K562 (cell line): Measurements from ENCODE around the gene MYG1. TPM values are rescaled to one million over a fixed set of nuclear protein-coding genes. Genes with fewer than 3 reads are reported as not detected.
A peak's percentile ranks its signal among the peaks of the same experiment; 100 is the strongest.

Experiments used
- ATF6 ChIP-seq: sonication (generic); formaldehyde crosslinking; IDR thresholded peaks from 2 replicates; pipeline ENCODE4 v1.4.0; 2020; ENCODE audit warnings: mild to moderate bottlenecking, missing genetic modification reagents
- CBFA2T3 ChIP-seq: fragments of 450-650 bp; IDR thresholded peaks from 2 replicates; pipeline ENCODE4 v1.6.1; 2017
- ELK3 ChIP-seq: fragments of 450-650 bp; formaldehyde crosslinking; IDR thresholded peaks from 2 replicates; pipeline ENCODE4 v1.4.0; 2020; ENCODE audit warnings: mild to moderate bottlenecking
- EP400 ChIP-seq: fragments of 450-650 bp; IDR thresholded peaks from 2 replicates; pipeline ENCODE4 v1.6.1; 2017; ENCODE audit warnings: antibody characterized with exemption, mild to moderate bottlenecking, moderate library complexity
- FOS ChIP-seq: IDR thresholded peaks from 3 replicates; pipeline ENCODE4 v1.6.1; 2011; ENCODE audit not compliant: insufficient read length; ENCODE audit errors: extremely low read depth
- FOXM1 ChIP-seq, 2 experiments: fragments of 450-650 bp in 1 of 2; sonication (generic) in 1 of 2; formaldehyde crosslinking in 1 of 2; IDR thresholded peaks; 2 replicates each; pipeline versions ENCODE4 v1.6.1 to v1.9.0; 2017 to 2022; ENCODE audit warnings: low read depth in 2 of 2, mild to moderate bottlenecking in 2 of 2, missing genetic modification reagents in 1 of 2, moderate library complexity in 1 of 2
- HDAC1 ChIP-seq, 2 experiments: fragments of 450-650 bp; IDR thresholded peaks; 2 replicates each; pipeline ENCODE4 v1.6.1; 2016 to 2017; ENCODE audit warnings: inconsistent platforms in 1 of 2, mild to moderate bottlenecking in 1 of 2, moderate library complexity in 1 of 2
- PHB ChIP-seq: fragments of 250-450 bp; sonication (Bioruptor Pico); IDR thresholded peaks from 2 replicates; pipeline ENCODE4 v1.5.0; 2021
- POLR2B ChIP-seq: fragments of 450-650 bp; IDR thresholded peaks from 2 replicates; pipeline ENCODE4 v1.6.1; 2018; ENCODE audit warnings: low read depth; ENCODE audit not compliant: partially characterized antibody
- TRIM24 ChIP-seq, 2 experiments: fragments of 450-650 bp; IDR thresholded peaks; 2 replicates each; pipeline ENCODE4 v1.6.1; 2016
- TSHZ1 ChIP-seq: fragments of 250-450 bp; sonication (Bioruptor Pico); IDR thresholded peaks from 2 replicates; pipeline ENCODE4 v1.4.0; 2020; ENCODE audit warnings: mild to moderate bottlenecking, moderate library complexity
- U2AF1 ChIP-seq: fragments of 200-400 bp; formaldehyde crosslinking; optimal IDR thresholded peaks from 2 replicates; pipeline ENCODE3; 2017; ENCODE audit warnings: mild to moderate bottlenecking, low read depth, low read length, moderate library complexity
- ZBED1 ChIP-seq: IDR thresholded peaks from 2 replicates; pipeline ENCODE4 v1.6.1; 2014
- ZNF143 ChIP-seq: sonication (generic); formaldehyde crosslinking; IDR thresholded peaks from 2 replicates; pipeline ENCODE4 v1.9.0; 2022; ENCODE audit warnings: mild to moderate bottlenecking, missing genetic modification reagents
- ZNF175 ChIP-seq: fragments of 200-800 bp; sonication (Bioruptor generic); IDR thresholded peaks from 2 replicates; pipeline ENCODE4 v1.6.1; 2016; ENCODE audit warnings: low read depth, mild to moderate bottlenecking, missing genetic modification characterization, missing compliant biosample characterization
- ZNF263 ChIP-seq: sonication (generic); formaldehyde crosslinking; IDR thresholded peaks from 2 replicates; pipeline ENCODE4 v1.8.0; 2022; ENCODE audit warnings: mild to moderate bottlenecking, missing genetic modification reagents, borderline replicate concordance
- ZNF655 ChIP-seq: fragments of 250-450 bp; sonication (Bioruptor Pico); IDR thresholded peaks from 2 replicates; pipeline ENCODE4 v1.5.0; 2021
- ZNF740 ChIP-seq, 3 experiments: fragments of 200-800 bp in 1 of 3; sonication (Bioruptor generic) in 1 of 3; sonication (generic) in 1 of 3; formaldehyde crosslinking in 1 of 3; IDR thresholded peaks; 2 replicates each; pipeline versions ENCODE4 v1.6.1 to v1.8.0; 2016 to 2022; ENCODE audit warnings: mild to moderate bottlenecking in 2 of 3, missing compliant biosample characterization in 2 of 3, missing genetic modification characterization in 2 of 3, missing genetic modification reagents in 1 of 3
- ZNF764 ChIP-seq: fragments of 250-450 bp; sonication (Bioruptor Pico); IDR thresholded peaks from 2 replicates; pipeline ENCODE4 v1.4.0; 2020; ENCODE audit warnings: low read depth, mild to moderate bottlenecking, moderate library complexity
- polyA plus RNA-seq, 8 experiments: library from polyadenylated mRNA; depleted of rRNA in 4 of 8; stranded (reverse) in 5 of 8; unstranded in 3 of 8; fragments of >200 nt; fragmentation: Nextera tagmentation in 2 of 8; fragmentation: Illumina TruSeq in 1 of 8; extraction: Ambion mirVana in 2 of 8; extraction: Trizol in 1 of 8; gene quantifications; 2 replicates each; pipeline versions ENCODE4 v1.2.1 to v1.2.3, GENCODE V29; 2011 to 2014; ENCODE audit warnings: inconsistent platforms in 1 of 8, missing spikeins in 1 of 8
- total RNA-seq, 7 experiments: library from RNA; depleted of rRNA in 6 of 7; stranded (reverse); fragments of >200 nt in 6 of 7; fragmentation: Illumina TruSeq in 2 of 7; extraction: Trizol in 2 of 7; gene quantifications; 2 replicates each; pipeline versions ENCODE4 v1.2.1 to v1.2.3, GENCODE V29; 2011 to 2021; ENCODE audit warnings: low replicate concordance in 1 of 7

Gene MYG1
- total and polyA plus RNA-seq, 9 of the 15 experiments (the other 6 are each of a cell fraction or from before 2014, with no cell fraction given): 0.45 to 5.6 (median 2.1) TPM

- TF ChIP-seq ZNF655 (CRISPR knock-in tag): no peak
- peak; percentile 74 for TF ChIP-seq CBFA2T3
- 0 out of 2 replicates have a peak, but pooled peaks have one; percentile 17 for TF ChIP-seq ZNF175 (CRISPR knock-in tag)
- TF ChIP-seq ZNF764 (CRISPR knock-in tag): no peak
- peak; percentile 13; the same call in 1 of the 2 replicates for TF ChIP-seq ZNF263 (CRISPR knock-in tag)
- TF ChIP-seq ZNF740 (CRISPR knock-in tag; IDR thresholded peaks at IDR 0.05): 0 out of 2 replicates have a peak, but pooled peaks have one; percentile 28
- no peak for TF ChIP-seq ZNF740 (tag; IDR thresholded peaks at IDR 0.05)
- no peak for TF ChIP-seq U2AF1
- no peak for TF ChIP-seq ATF6
- TF ChIP-seq TSHZ1 (CRISPR knock-in tag): no peak
- TF ChIP-seq TRIM24 (IDR thresholded peaks at IDR 0.05): no peak
- TF ChIP-seq ZNF143 (CRISPR knock-in tag): peak; percentile 97
- TF ChIP-seq POLR2B: peak; percentile 32
- peak; percentile 92 for TF ChIP-seq FOXM1 (IDR thresholded peaks at IDR 0.05; ENCODE audit: low read depth)
- TF ChIP-seq FOXM1 (CRISPR knock-in tag; IDR thresholded peaks at IDR 0.05; ENCODE audit: low read depth): peak; percentile 84
- peak; percentile 93 for TF ChIP-seq EP400
- TF ChIP-seq FOS: peak; percentile 58
- TF ChIP-seq ELK3 (CRISPR knock-in tag): no peak
- TF ChIP-seq ZBED1: no peak
- TF ChIP-seq HDAC1 (IDR thresholded peaks at IDR 0.05): peak in 1 of 2 experiments; percentile 98; a peak in 3 of 4 replicates
- TF ChIP-seq PHB (CRISPR knock-in tag): no peak
Measured at GRCh38 chr12:53267999-53268629, 31.4 kb upstream of the MYG1 start, which contains the start of gene ESPL1 (continued).
